Mesothelial cell of epicardium (in vitro differentiated cells): ENCODE results near the gene SEMA6A. TPM values are rescaled to one million over a fixed set of nuclear protein-coding genes. Genes with fewer than 3 reads are reported as not detected.

ENCODE experiments used
- DNase-seq, 2 experiments: peaks; one replicate each; pipeline ENCODE4 v3.0.0; 2021; ENCODE audit warnings: low spot score in 2 of 2; ENCODE audit not compliant: unreplicated experiment in 2 of 2
- H3K27ac Mint-ChIP-seq: 2 replicates; pipeline ENCODE4 v1.8.0; 2021; ENCODE audit warnings: mixed read lengths
- H3K27me3 Mint-ChIP-seq: 2 replicates; pipeline ENCODE4 v1.8.0; 2021; ENCODE audit warnings: low read depth, mixed read lengths
- H3K36me3 Mint-ChIP-seq: 2 replicates; pipeline ENCODE4 v1.8.0; 2021; ENCODE audit warnings: mixed read lengths
- H3K4me1 Mint-ChIP-seq: 2 replicates; pipeline ENCODE4 v1.8.0; 2021; ENCODE audit warnings: mixed read lengths
- H3K4me3 Mint-ChIP-seq: 2 replicates; pipeline ENCODE4 v1.8.0; 2021; ENCODE audit warnings: mild to moderate bottlenecking, moderate library complexity, mixed read lengths
- H3K9me3 Mint-ChIP-seq: 2 replicates; pipeline ENCODE4 v1.8.0; 2021; ENCODE audit warnings: mixed read lengths
- total RNA-seq: library from RNA; stranded (reverse); gene quantifications from 3 replicates; pipeline ENCODE4 v1.2.1, GENCODE V29; 2021
- TF ChIP-seq, protein P1 (sequence below): fragments of 200-600 bp; sonication (generic); IDR thresholded peaks from one replicate; pipeline ENCODE4 v1.5.0; 2021; ENCODE audit warnings: antibody characterized with exemption; ENCODE audit not compliant: unreplicated experiment

SEMA6A gene
- total RNA-seq, 1 donor from 2014 or later: 129 TPM

DNA sequence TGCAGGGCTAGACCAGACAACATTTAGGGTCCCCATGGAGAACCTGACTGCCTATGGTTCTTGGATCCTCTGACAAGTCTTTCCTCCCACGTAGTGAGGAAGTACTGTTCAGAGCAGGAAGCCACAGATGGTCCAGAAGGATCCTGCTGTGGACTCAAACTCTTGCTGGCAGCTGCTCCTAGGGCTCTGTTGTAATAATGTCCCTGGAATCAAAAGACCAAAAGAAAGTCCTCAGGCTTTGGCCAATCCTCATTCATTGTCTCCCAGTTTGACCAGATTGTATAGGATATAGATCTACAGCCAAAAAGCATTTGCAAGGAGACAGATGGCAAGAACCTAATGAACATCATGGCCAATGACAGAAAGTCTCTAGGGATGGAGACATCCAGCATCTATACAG lies 53.9 kb downstream of the SEMA6A start:
- Mint-ChIP-seq H3K27ac (no peak overlapping the region), H3K27me3 (no peaks in the 10 kb centered on the region), H3K4me3 (no peak overlapping the region), H3K4me1 (peaks cover 87% of the 10 kb centered on the region), H3K9me3 (no peaks in the 10 kb centered on the region), H3K36me3 (no peaks in the 10 kb centered on the region)
- no peak for DNase-seq
- TF ChIP-seq, protein P1, sequence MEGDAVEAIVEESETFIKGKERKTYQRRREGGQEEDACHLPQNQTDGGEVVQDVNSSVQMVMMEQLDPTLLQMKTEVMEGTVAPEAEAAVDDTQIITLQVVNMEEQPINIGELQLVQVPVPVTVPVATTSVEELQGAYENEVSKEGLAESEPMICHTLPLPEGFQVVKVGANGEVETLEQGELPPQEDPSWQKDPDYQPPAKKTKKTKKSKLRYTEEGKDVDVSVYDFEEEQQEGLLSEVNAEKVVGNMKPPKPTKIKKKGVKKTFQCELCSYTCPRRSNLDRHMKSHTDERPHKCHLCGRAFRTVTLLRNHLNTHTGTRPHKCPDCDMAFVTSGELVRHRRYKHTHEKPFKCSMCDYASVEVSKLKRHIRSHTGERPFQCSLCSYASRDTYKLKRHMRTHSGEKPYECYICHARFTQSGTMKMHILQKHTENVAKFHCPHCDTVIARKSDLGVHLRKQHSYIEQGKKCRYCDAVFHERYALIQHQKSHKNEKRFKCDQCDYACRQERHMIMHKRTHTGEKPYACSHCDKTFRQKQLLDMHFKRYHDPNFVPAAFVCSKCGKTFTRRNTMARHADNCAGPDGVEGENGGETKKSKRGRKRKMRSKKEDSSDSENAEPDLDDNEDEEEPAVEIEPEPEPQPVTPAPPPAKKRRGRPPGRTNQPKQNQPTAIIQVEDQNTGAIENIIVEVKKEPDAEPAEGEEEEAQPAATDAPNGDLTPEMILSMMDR: no peak

GRCh38 chr5:116518423-116518822 lies 56.2 kb downstream of the SEMA6A start:
- Mint-ChIP-seq H3K4me1 (peaks cover 79% of the 10 kb centered on the region), H3K27ac (peak overlapping the region; percentile 88), H3K9me3 (peaks cover 3% of the 10 kb centered on the region), H3K36me3 (no peaks in the 10 kb centered on the region), H3K4me3 (no peak overlapping the region), H3K27me3 (no peaks in the 10 kb centered on the region)
- no peak for DNase-seq
- TF ChIP-seq, protein P1: no peak

DNA sequence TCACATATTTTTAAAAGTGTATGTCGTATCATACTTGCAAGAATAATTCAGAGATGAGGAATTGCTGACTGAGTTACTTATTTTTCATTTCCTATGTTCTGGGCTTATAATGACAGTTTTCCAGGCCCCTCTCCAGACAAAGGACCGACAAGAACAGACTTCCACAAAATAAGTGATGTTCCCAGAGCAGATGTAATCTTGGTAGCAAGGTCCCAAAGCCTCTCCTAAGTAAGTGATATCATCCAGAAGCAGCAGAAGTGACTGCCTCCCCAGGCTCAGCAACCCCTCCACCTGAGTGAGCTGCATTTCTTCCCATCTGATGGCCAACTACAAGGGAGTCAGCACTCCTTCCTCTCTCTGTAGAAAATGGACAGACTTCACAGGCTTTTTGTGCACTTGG lies 57.1 kb downstream of the SEMA6A start:
- Mint-ChIP-seq H3K27ac (peak overlapping the region; percentile 88), H3K4me3 (no peak overlapping the region), H3K27me3 (no peaks in the 10 kb centered on the region), H3K9me3 (peaks cover 3% of the 10 kb centered on the region), H3K4me1 (peaks cover 70% of the 10 kb centered on the region), H3K36me3 (no peaks in the 10 kb centered on the region)
- TF ChIP-seq, protein P1: no peak
- DNase-seq: no peak

GRCh38 chr5:116516021-116516420 lies 58.6 kb downstream of the SEMA6A start:
- Mint-ChIP-seq H3K9me3 (peaks cover 3% of the 10 kb centered on the region), H3K4me1 (peaks cover 68% of the 10 kb centered on the region), H3K4me3 (peak overlapping the region; percentile 1), H3K27me3 (no peaks in the 10 kb centered on the region), H3K36me3 (no peaks in the 10 kb centered on the region), H3K27ac (peak overlapping the region; percentile 88)
- DNase-seq: no peak
- TF ChIP-seq, protein P1: no peak

DNA sequence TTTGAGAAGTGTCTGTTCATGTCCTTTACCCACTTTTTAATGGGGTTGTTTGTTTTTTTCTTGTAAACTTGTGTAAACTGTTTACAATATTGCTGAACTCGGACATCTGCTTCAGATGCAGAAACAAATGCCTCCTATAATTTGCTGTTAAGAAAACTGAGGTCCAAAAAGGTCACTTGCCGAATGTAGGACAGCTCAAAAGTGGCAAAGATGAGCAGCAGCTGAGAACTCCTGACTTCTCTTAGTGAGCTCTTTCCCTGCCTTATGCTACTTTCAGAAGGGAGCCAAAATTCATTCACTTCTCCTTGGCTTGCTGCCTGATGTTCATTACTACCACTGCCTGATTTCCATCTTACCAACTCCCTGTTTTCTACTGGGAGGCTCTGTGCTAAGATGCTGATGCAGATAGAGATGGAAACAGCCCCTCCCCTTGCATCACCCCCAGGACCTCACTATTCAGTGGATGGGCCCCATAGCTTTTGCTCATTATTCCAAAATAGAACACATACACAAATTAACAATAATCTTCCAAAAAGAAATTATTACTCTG lies 60.1 kb downstream of the SEMA6A start:
- peaks cover 73% of the 10 kb centered on the region for H3K4me1 Mint-ChIP-seq
- H3K27me3 Mint-ChIP-seq: no peaks in the 10 kb centered on the region
- H3K27ac Mint-ChIP-seq: peak overlapping the region; percentile 88
- DNase-seq: no peak
- H3K4me3 Mint-ChIP-seq: no peak overlapping the region
- H3K36me3 Mint-ChIP-seq: no peaks in the 10 kb centered on the region
- peaks cover 3% of the 10 kb centered on the region for H3K9me3 Mint-ChIP-seq
- TF ChIP-seq, protein P1: no peak

DNA sequence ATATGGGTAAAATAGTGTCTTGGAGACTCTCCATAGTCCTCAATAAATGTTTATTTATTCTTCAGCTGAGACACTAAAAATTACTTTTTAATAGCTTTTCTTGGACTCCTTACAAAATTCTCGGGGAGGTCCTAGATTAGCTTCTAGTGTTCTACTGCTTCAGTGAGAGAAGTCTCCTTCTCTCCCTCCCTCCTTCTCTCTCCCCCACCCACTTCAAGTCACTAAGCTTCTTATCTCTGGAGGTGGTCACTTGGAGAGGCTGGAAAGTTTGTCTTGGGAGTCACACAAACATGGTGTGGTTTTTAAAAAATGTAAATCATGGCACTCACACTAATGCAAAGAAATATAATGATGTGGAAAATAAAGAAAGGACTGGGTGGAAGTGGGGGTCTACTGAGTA lies 64.1 kb downstream of the SEMA6A start:
- peaks cover 75% of the 10 kb centered on the region for H3K4me1 Mint-ChIP-seq
- peaks cover 3% of the 10 kb centered on the region for H3K9me3 Mint-ChIP-seq
- DNase-seq: no peak
- TF ChIP-seq, protein P1: no peak
- H3K27me3 Mint-ChIP-seq: no peaks in the 10 kb centered on the region
- no peak overlapping the region for H3K4me3 Mint-ChIP-seq
- no peaks in the 10 kb centered on the region for H3K36me3 Mint-ChIP-seq
- no peak overlapping the region for H3K27ac Mint-ChIP-seq
